Liver (tissue), 9 donors: ENCODE results near the gene ADGRF3. TPM values are rescaled to one million over a fixed set of nuclear protein-coding genes. Genes with fewer than 3 reads are reported as not detected.

ENCODE experiments used
- DNase-seq: peaks from one replicate; pipeline ENCODE4 v3.0.0-alpha.2; 2017; ENCODE audit warnings: low spot score
- H3K27ac ChIP-seq, 2 donors: one replicate each; pipeline ENCODE4 v1.7.0; 2013; ENCODE audit warnings: inconsistent platforms in 2 of 2, low read length in 2 of 2, control low read depth in 1 of 2, low read depth in 1 of 2, mild to moderate bottlenecking in 1 of 2
- H3K27me3 ChIP-seq, 4 donors: one replicate each; pipeline versions ENCODE4 v1.6.1 to v1.7.0; 2013; ENCODE audit warnings: low read length in 3 of 4, inconsistent platforms in 1 of 4, mild to moderate bottlenecking in 1 of 4, moderate library complexity in 1 of 4; ENCODE audit not compliant: control insufficient read depth in 4 of 4, insufficient read depth in 4 of 4
- H3K36me3 ChIP-seq, 4 donors: one replicate each; pipeline versions ENCODE4 v1.6.1 to v1.7.0; 2013; ENCODE audit warnings: low read length in 3 of 4, mild to moderate bottlenecking in 3 of 4, low read depth in 1 of 4, moderate library complexity in 1 of 4; ENCODE audit not compliant: control insufficient read depth in 4 of 4, insufficient read depth in 3 of 4
- H3K4me1 ChIP-seq, 4 donors: one replicate each; pipeline versions ENCODE4 v1.6.1 to v1.7.0; 2013; ENCODE audit warnings: low read length in 3 of 4, mild to moderate bottlenecking in 3 of 4, moderate library complexity in 1 of 4; ENCODE audit not compliant: control insufficient read depth in 4 of 4, insufficient read depth in 4 of 4
- H3K4me3 ChIP-seq, 3 donors: one replicate each; pipeline versions ENCODE4 v1.6.1 to v1.7.0; 2013; ENCODE audit warnings: low read length in 3 of 3, control low read depth in 1 of 3, low read depth in 1 of 3, mild to moderate bottlenecking in 1 of 3
- H3K9ac ChIP-seq, 2 donors: one replicate each; pipeline ENCODE4 v1.7.0; 2013; ENCODE audit warnings: low read length in 2 of 2, mild to moderate bottlenecking in 2 of 2, moderate library complexity in 2 of 2, control low read depth in 1 of 2, low read depth in 1 of 2
- H3K9me3 ChIP-seq, 4 donors: one replicate each; pipeline versions ENCODE4 v1.6.1 to v1.7.0; 2013; ENCODE audit warnings: low read length in 3 of 4; ENCODE audit not compliant: control insufficient read depth in 4 of 4
- ATF3 ChIP-seq: IDR thresholded peaks from 2 replicates; pipeline ENCODE4 v1.6.1; 2016; ENCODE audit warnings: antibody characterized with exemption
- FOXA1 ChIP-seq: IDR thresholded peaks from 2 replicates; pipeline ENCODE4 v1.6.1; 2016; ENCODE audit warnings: antibody characterized with exemption
- FOXA2 ChIP-seq: IDR thresholded peaks from 2 replicates; pipeline ENCODE4 v1.6.1; 2016; ENCODE audit warnings: antibody characterized with exemption
- GABPA ChIP-seq, 2 donors: IDR thresholded peaks in 1 of 2; conservative IDR thresholded peaks in 1 of 2; 2 replicates each; pipeline ENCODE4 v1.6.1; 2016; ENCODE audit warnings: antibody characterized with exemption in 2 of 2, mild to moderate bottlenecking in 1 of 2, moderate library complexity in 1 of 2
- HNF4A ChIP-seq, 2 donors: conservative IDR thresholded peaks; 2 replicates each; pipeline ENCODE4 v1.6.1; 2016; ENCODE audit warnings: antibody characterized with exemption in 2 of 2, mild to moderate bottlenecking in 2 of 2
- JUND ChIP-seq, 2 donors: IDR thresholded peaks; 2 replicates each; pipeline ENCODE4 v1.6.1; 2016; ENCODE audit warnings: antibody characterized with exemption in 2 of 2
- NR2F2 ChIP-seq: IDR thresholded peaks from 2 replicates; pipeline ENCODE4 v1.6.1; 2016; ENCODE audit warnings: antibody characterized with exemption
- RXRA ChIP-seq, 2 donors: IDR thresholded peaks; 2 replicates each; pipeline ENCODE4 v1.6.1; 2017 to 2018; ENCODE audit warnings: antibody characterized with exemption in 2 of 2, mild to moderate bottlenecking in 1 of 2
- SP1 ChIP-seq: IDR thresholded peaks from 2 replicates; pipeline ENCODE4 v1.6.1; 2018; ENCODE audit warnings: antibody characterized with exemption, mild to moderate bottlenecking
- TAF1 ChIP-seq: conservative IDR thresholded peaks from 2 replicates; pipeline ENCODE4 v1.6.1; 2016; ENCODE audit warnings: antibody characterized with exemption, mild to moderate bottlenecking
- YY1 ChIP-seq: IDR thresholded peaks from 2 replicates; pipeline ENCODE4 v1.6.1; 2016; ENCODE audit warnings: antibody characterized with exemption, mild to moderate bottlenecking
- WGBS: extraction: QIAGEN DNeasy Blood & Tissue Kit; methylation state at CpG from one replicate; pipeline ENCODE4 v1.1.7; 2013; 5-methylcytosine and 5-hydroxymethylcytosine counted together
- polyA plus RNA-seq, 2 donors: library from polyadenylated mRNA; stranded (reverse) in 1 of 2; unstranded in 1 of 2; fragments of 200-250 nt in 1 of 2; fragments of >200 nt in 1 of 2; fragmentation: Nextera tagmentation in 1 of 2; extraction: Ambion mirVana in 1 of 2; gene quantifications; one replicate each; pipeline versions ENCODE4 v1.2.1 to v1.2.3, GENCODE V29; 2013 to 2015
- total RNA-seq, 2 donors: library from RNA; depleted of rRNA; stranded (reverse); fragments of >200 nt; gene quantifications; one replicate each; pipeline ENCODE4 v1.2.3, GENCODE V29; 2014
- TF ChIP-seq, protein P1 (sequence below): IDR thresholded peaks from 2 replicates; pipeline ENCODE4 v1.6.1; 2016; ENCODE audit warnings: antibody characterized with exemption, mild to moderate bottlenecking
- TF ChIP-seq, protein P2 (sequence below): IDR thresholded peaks from 2 replicates; pipeline ENCODE4 v1.6.1; 2016; ENCODE audit warnings: antibody characterized with exemption
- TF ChIP-seq, protein P3 (sequence below): IDR thresholded peaks from 2 replicates; pipeline ENCODE4 v1.6.1; 2016; ENCODE audit warnings: antibody characterized with exemption
- TF ChIP-seq, protein P4 (sequence below): fragments of 150-350 bp; IDR thresholded peaks from 2 replicates; pipeline ENCODE4 v1.5.1; 2017; ENCODE audit warnings: improper control_type of control experiment, low read depth, low read length; ENCODE audit not compliant: missing input control
- donor health status: healthy.
- donor health status: healthy.
- donor health status: healthy.
- donor health status: healthy.
- donor health status: healthy.

ADGRF3 gene
- total and polyA plus RNA-seq, 4 donors: 0.07 to 0.25 (median 0.10) TPM

DNA sequence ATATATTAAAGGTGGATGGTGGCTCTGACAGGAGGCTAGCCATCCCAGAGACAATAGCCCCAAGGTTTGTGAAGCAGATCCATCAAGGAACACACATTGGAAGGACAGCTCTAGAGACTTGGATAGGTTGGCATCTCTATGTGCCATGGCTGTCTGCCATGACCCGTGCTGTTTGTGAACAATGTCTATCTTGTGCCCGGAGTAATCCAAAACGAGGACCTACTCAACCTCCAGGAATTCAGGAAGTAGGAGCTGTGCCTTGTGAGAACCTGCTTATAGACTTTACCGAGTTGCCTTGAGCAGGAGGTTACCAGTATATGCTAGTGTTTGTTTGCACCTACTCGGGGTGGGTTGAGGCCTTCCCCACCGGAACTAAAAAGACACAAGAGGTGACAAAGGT is 43.7 kb downstream of the ADGRF3 start:
- TF ChIP-seq SP1 (no peak), TAF1 (no peak), FOXA1 (no peak), YY1 (no peak), GABPA (IDR thresholded peaks at IDR 0.05 in 1 of 2, conservative IDR thresholded peaks at IDR 0.05 in 1 of 2) (no peak), FOXA2 (no peak), NR2F2 (no peak), JUND (IDR thresholded peaks at IDR 0.05) (no peak)
- TF ChIP-seq, protein P1, sequence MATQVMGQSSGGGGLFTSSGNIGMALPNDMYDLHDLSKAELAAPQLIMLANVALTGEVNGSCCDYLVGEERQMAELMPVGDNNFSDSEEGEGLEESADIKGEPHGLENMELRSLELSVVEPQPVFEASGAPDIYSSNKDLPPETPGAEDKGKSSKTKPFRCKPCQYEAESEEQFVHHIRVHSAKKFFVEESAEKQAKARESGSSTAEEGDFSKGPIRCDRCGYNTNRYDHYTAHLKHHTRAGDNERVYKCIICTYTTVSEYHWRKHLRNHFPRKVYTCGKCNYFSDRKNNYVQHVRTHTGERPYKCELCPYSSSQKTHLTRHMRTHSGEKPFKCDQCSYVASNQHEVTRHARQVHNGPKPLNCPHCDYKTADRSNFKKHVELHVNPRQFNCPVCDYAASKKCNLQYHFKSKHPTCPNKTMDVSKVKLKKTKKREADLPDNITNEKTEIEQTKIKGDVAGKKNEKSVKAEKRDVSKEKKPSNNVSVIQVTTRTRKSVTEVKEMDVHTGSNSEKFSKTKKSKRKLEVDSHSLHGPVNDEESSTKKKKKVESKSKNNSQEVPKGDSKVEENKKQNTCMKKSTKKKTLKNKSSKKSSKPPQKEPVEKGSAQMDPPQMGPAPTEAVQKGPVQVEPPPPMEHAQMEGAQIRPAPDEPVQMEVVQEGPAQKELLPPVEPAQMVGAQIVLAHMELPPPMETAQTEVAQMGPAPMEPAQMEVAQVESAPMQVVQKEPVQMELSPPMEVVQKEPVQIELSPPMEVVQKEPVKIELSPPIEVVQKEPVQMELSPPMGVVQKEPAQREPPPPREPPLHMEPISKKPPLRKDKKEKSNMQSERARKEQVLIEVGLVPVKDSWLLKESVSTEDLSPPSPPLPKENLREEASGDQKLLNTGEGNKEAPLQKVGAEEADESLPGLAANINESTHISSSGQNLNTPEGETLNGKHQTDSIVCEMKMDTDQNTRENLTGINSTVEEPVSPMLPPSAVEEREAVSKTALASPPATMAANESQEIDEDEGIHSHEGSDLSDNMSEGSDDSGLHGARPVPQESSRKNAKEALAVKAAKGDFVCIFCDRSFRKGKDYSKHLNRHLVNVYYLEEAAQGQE: no peak
- TF ChIP-seq, protein P2, sequence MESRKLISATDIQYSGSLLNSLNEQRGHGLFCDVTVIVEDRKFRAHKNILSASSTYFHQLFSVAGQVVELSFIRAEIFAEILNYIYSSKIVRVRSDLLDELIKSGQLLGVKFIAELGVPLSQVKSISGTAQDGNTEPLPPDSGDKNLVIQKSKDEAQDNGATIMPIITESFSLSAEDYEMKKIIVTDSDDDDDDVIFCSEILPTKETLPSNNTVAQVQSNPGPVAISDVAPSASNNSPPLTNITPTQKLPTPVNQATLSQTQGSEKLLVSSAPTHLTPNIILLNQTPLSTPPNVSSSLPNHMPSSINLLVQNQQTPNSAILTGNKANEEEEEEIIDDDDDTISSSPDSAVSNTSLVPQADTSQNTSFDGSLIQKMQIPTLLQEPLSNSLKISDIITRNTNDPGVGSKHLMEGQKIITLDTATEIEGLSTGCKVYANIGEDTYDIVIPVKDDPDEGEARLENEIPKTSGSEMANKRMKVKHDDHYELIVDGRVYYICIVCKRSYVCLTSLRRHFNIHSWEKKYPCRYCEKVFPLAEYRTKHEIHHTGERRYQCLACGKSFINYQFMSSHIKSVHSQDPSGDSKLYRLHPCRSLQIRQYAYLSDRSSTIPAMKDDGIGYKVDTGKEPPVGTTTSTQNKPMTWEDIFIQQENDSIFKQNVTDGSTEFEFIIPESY: no peak
- TF ChIP-seq, protein P3, sequence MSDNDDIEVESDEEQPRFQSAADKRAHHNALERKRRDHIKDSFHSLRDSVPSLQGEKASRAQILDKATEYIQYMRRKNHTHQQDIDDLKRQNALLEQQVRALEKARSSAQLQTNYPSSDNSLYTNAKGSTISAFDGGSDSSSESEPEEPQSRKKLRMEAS: no peak
- H3K9ac ChIP-seq: no peak overlapping the region
- no peak overlapping the region for H3K4me3 ChIP-seq
- DNase-seq: no peak
- no peak overlapping the region for H3K27ac ChIP-seq
- no peaks in the 10 kb centered on the region for H3K36me3 ChIP-seq
- H3K27me3 ChIP-seq: no peaks in the 10 kb centered on the region
- WGBS: 58% methylated on average over 6 of the region's 6 CpGs
- H3K4me1 ChIP-seq: peaks cover 0 to 10% (median 2%) of the 10 kb centered on the region in 4 donors
- no peaks in the 10 kb centered on the region for H3K9me3 ChIP-seq

GRCh38 chr2:26300234-26300925 is 46.2 kb downstream of the ADGRF3 start:
- no peak for TF ChIP-seq NR2F2
- TF ChIP-seq ATF3: no peak
- TF ChIP-seq, protein P3: no peak
- no peak for TF ChIP-seq HNF4A (conservative IDR thresholded peaks at IDR 0.05)
- TF ChIP-seq GABPA (IDR thresholded peaks at IDR 0.05 in 1 of 2, conservative IDR thresholded peaks at IDR 0.05 in 1 of 2): no peak
- TF ChIP-seq, protein P1: no peak
- TF ChIP-seq RXRA (IDR thresholded peaks at IDR 0.05): no peak
- TF ChIP-seq, protein P4, sequence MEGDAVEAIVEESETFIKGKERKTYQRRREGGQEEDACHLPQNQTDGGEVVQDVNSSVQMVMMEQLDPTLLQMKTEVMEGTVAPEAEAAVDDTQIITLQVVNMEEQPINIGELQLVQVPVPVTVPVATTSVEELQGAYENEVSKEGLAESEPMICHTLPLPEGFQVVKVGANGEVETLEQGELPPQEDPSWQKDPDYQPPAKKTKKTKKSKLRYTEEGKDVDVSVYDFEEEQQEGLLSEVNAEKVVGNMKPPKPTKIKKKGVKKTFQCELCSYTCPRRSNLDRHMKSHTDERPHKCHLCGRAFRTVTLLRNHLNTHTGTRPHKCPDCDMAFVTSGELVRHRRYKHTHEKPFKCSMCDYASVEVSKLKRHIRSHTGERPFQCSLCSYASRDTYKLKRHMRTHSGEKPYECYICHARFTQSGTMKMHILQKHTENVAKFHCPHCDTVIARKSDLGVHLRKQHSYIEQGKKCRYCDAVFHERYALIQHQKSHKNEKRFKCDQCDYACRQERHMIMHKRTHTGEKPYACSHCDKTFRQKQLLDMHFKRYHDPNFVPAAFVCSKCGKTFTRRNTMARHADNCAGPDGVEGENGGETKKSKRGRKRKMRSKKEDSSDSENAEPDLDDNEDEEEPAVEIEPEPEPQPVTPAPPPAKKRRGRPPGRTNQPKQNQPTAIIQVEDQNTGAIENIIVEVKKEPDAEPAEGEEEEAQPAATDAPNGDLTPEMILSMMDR: no peak
- Histone ChIP-seq H3K4me1 (peaks cover 0 to 10% (median 2%) of the 10 kb centered on the region in 4 donors), H3K9ac (no peak overlapping the region), H3K27me3 (no peaks in the 10 kb centered on the region), H3K36me3 (no peaks in the 10 kb centered on the region), H3K4me3 (no peak overlapping the region), H3K27ac (no peak overlapping the region), H3K9me3 (no peaks in the 10 kb centered on the region)
- WGBS: 67% methylated on average over 22 of the region's 22 CpGs
- DNase-seq: no peak
